Activated T-cell treated with anti-CD3 and anti-CD28 coated beads for 1 hour (primary cell): ENCODE results near the gene CPD.

ENCODE experiments used
- DNase-seq: peaks from one replicate; pipeline ENCODE4 v3.0.0-alpha.2; 2020; ENCODE audit warnings: low read depth

CPD gene

DNA sequence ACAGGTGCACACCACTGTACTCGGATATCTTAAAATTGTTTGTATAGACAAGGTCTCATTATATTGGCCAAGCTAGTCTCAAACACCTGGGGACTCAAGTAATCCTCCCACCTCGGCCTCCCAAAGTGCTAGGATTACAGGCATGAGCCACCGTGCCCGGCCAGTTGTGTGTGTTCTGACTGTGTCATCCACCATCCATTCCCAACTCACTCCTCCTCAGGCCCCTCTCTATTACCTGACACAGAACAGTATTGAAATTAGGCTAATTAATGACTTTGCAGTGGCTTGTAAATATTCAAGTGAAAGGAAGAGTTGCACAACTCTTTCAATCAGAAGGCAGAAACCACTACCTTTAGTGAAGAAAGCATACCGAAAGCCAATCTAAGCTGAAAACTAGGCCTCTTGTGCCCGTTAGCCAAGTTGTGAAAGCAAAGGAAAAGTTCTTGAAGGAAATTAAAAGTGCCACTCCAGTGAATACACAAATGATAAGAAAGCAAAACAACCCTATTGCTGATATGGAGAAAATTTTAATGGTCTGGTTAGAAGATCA, 127.2 kb downstream of the CPD start:
- DNase-seq: no peak

DNA sequence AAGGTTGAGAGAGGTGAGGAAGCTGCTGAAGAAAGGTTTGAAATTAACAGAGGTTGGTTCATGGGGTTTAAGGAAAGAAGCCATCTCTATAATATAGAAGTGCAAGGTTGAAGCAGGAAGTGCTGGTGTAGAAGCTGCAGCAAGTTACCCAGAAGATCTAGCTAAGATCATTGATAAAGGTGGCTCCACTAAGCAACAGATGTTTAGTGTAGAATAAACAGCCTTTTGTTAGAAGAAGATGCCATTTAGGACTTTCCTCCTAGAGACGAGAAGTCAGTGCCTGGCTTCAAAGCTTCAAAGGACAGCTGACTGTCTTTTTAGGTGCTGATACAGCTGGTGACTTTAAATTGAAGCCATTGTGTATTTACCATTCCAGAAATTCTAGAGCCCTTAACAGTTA, 127.8 kb downstream of the CPD start:
- DNase-seq: no peak

DNA sequence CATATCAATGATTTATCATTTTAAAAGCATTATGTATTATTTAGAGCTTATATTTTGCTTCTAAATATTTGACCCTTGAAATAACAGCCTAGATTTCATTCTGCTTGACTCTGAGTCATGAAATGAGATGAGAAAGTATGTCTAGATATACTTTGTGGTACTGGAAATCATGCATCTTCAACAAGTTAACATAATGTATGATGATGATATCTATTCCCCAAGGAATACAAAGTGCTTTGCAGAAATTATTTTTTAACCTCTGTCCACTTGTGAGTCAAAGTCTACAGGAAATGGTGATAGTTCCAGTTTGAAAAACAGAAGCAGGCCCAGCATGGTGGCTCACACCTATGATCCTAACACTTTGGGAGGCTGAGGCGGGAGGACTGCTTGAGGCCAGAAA, 134.6 kb downstream of the CPD start:
- no peak for DNase-seq

DNA sequence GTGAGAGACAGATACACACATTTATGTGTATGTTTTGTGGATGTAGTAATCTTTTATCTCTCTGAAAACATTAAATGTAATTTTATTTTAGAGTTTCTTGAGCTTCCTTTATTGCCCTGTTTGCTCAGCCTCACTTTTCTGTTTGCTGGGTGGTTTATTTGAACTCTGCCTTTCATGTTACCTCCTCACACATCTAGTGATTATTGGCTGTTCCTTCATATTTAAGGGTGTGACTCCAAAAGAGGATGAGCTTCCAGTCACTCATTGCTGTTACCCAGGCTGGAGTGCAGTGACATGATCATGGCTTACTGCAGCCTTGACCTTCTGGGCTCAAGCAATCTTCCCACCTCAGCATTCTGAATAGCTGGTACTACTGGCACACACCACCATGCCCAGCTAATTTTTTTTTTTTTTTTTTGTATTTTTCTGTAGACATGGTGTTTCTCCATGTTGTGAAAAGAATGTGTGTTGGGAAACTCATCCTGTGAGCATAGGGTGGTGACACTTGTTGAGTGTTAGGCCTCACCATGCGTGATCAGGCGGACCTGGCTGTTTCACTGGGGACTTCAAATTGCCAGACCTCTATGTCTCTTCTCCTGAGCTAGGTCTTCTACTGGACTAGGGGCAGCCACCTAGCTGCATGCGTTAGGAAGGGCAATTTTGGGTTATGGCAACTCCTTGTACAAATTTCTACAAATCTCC, 136.3 kb downstream of the CPD start:
- no peak for DNase-seq

DNA sequence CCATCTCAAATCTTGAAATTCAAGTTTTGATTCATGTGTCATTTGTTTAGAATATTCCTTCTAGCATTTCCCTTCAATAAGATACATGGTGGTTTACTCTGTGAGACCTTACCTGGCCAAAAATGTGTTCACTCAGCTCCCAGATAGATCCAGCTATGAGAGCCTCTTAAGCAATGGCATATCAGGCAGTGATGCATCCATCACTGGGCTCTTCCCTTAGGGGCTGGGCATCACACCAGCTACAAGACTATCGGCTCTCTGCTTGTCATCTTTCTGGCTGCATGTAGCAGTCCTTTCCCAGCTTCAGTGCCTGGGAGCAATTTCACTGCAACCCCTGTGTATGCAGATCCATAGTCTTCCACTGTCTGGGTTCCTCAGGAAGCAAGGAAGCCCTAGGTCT, 139.1 kb downstream of the CPD start:
- DNase-seq: no peak

DNA sequence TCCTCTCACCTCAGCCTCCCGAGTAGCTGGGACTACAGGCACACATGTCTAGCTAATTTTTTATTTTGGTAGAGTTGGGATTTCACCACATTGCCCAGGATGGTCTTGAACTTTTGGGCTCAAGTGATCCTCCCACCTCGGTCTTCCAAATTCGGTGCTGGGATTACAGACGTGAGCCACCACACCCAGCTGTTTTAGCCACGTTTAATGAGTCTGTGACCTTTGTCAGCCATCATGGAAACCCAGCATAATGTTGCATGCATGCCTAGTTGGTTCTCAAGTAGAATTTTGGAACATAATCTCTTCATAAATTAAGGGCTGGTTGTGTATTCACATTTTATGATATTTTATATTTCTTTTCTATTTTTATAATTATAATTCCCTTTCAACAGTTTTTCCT, 140.4 kb downstream of the CPD start:
- no peak for DNase-seq
